ENCODE results near the gene CLCN1.

- TF ChIP-seq CTCF (IDR thresholded peaks at IDR 0.05): no peak
- TF ChIP-seq ZFX (IDR thresholded peaks at IDR 0.05; ENCODE audit: borderline replicate concordance): no peak
These were observed 54.1 kb downstream of the CLCN1 start for GRCh38 chr7:143369678-143370651.

All from 22Rv1 (cell line).